HG03064 (cell line): ENCODE results near the gene IL3RA.
"Not testable (repeated sequence)": the region's sequence is repeated elsewhere in the genome, so short reads cannot be mapped to it uniquely, and the experiment has no call there.

Experiments used
- ATAC-seq: cut with Tn5 transposase; IDR thresholded peaks from one replicate; pipeline ENCODE4 v1.9.1; 2021; ENCODE audit warnings: low read depth; ENCODE audit not compliant: unreplicated experiment

Gene IL3RA

GRCh38 chrX:1397001-1397400 is 60.4 kb downstream of the IL3RA start:
- ATAC-seq = no peak

- ATAC-seq = no peak
Measured at GRCh38 chrX:1397441-1398270, 61.1 kb downstream of the IL3RA start.

- ATAC-seq = no peak
Measured at GRCh38 chrX:1398431-1399340, 62.1 kb downstream of the IL3RA start.

- ATAC-seq = no peak
Measured at GRCh38 chrX:1400049-1400448, 63.5 kb downstream of the IL3RA start.

GRCh38 chrX:1400742-1401471 is 64.3 kb downstream of the IL3RA start:
- no peak for ATAC-seq

GRCh38 chrX:1401611-1402430 is 65.2 kb downstream of the IL3RA start:
- ATAC-seq = no peak

- ATAC-seq = no peak
Measured at GRCh38 chrX:1403228-1403627, 66.6 kb downstream of the IL3RA start.

- ATAC-seq = not testable (repeated sequence)
Measured at GRCh38 chrX:1403867-1404266, 67.3 kb downstream of the IL3RA start.

- not testable (repeated sequence) for ATAC-seq
Measured at GRCh38 chrX:1405769-1406168, 69.2 kb downstream of the IL3RA start.

- ATAC-seq = no peak
Measured at GRCh38 chrX:1407035-1407434, 70.5 kb downstream of the IL3RA start.

GRCh38 chrX:1411326-1411725 is 74.7 kb downstream of the IL3RA start:
- no peak for ATAC-seq

- ATAC-seq = no peak
Measured at GRCh38 chrX:1412551-1413161, 76.1 kb downstream of the IL3RA start.

GRCh38 chrX:1416327-1416784 is 79.8 kb downstream of the IL3RA start:
- ATAC-seq = no peak

GRCh38 chrX:1416965-1417760 is 80.6 kb downstream of the IL3RA start:
- no peak for ATAC-seq

- no peak for ATAC-seq
Measured at GRCh38 chrX:1417921-1418771, 81.6 kb downstream of the IL3RA start.

GRCh38 chrX:1418901-1419544 is 82.4 kb downstream of the IL3RA start:
- no peak for ATAC-seq
